GM23338 (cell line): Measurements from ENCODE around the gene TELO2.

Source experiments
- CTCF ChIP-seq, 2 experiments: fragments of 200-600 bp in 1 of 2; sonication (generic) in 1 of 2; conservative IDR thresholded peaks; 2 replicates each; pipeline versions ENCODE4 v1.5.1 to v1.6.1; 2016 to 2017; ENCODE audit warnings: antibody characterized with exemption in 2 of 2, low read depth in 2 of 2, mild to moderate bottlenecking in 2 of 2, moderate library complexity in 1 of 2
- EZH2 ChIP-seq: fragments of 200-600 bp; sonication (generic); IDR thresholded peaks from one replicate; pipeline ENCODE4 v1.8.0; 2017; ENCODE audit warnings: antibody characterized with exemption, mild to moderate bottlenecking, low read depth; ENCODE audit not compliant: unreplicated experiment

- no peak for TF ChIP-seq EZH2
- TF ChIP-seq CTCF (conservative IDR thresholded peaks at IDR 0.05; ENCODE audit: low read depth in 2 of 2): no peak
Observed at GRCh38 chr16:1489077-1489476, 4.1 kb upstream of the TELO2 start.
